Panc1 (cell line): ENCODE measurements around the gene CAMTA2.

Source experiments
- POLR2AphosphoS5 ChIP-seq: IDR thresholded peaks from 2 replicates; pipeline ENCODE4 v1.6.1; 2012; ENCODE audit warnings: mild to moderate bottlenecking, low read depth, low read length, moderate library complexity
- TCF7L2 ChIP-seq: IDR thresholded peaks from 2 replicates; pipeline ENCODE4 v1.6.1; 2011; ENCODE audit warnings: mild to moderate bottlenecking, low read depth, low read length, inconsistent platforms
- TF ChIP-seq, protein P1 (sequence below): fragments of 450-650 bp; IDR thresholded peaks from 2 replicates; pipeline ENCODE4 v1.5.1; 2017; ENCODE audit warnings: mild to moderate bottlenecking

- TF ChIP-seq POLR2AphosphoS5 (0 out of 2 replicates have a peak, but pooled peaks have one; percentile 61), TCF7L2 (peak; percentile 11; the same call in 1 of the 2 replicates)
- TF ChIP-seq, protein P1, sequence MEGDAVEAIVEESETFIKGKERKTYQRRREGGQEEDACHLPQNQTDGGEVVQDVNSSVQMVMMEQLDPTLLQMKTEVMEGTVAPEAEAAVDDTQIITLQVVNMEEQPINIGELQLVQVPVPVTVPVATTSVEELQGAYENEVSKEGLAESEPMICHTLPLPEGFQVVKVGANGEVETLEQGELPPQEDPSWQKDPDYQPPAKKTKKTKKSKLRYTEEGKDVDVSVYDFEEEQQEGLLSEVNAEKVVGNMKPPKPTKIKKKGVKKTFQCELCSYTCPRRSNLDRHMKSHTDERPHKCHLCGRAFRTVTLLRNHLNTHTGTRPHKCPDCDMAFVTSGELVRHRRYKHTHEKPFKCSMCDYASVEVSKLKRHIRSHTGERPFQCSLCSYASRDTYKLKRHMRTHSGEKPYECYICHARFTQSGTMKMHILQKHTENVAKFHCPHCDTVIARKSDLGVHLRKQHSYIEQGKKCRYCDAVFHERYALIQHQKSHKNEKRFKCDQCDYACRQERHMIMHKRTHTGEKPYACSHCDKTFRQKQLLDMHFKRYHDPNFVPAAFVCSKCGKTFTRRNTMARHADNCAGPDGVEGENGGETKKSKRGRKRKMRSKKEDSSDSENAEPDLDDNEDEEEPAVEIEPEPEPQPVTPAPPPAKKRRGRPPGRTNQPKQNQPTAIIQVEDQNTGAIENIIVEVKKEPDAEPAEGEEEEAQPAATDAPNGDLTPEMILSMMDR, result no peak
These were observed 46.7 kb downstream of the CAMTA2 start for GRCh38 chr17:4940555-4941318.
